Vagina (tissue), 2 donors: ENCODE measurements around the gene RFX1.

Source experiments
- POLR2AphosphoS5 ChIP-seq, 2 donors: sonication (generic); formaldehyde crosslinking; IDR thresholded peaks; one replicate each; pipeline ENCODE4 v1.9.0; 2017; ENCODE audit warnings: antibody characterized with exemption in 2 of 2, mild to moderate bottlenecking in 2 of 2, low read depth in 1 of 2; ENCODE audit not compliant: insufficient read depth in 1 of 2
- TF ChIP-seq, protein P1 (sequence below), 3 experiments: fragments of 450-650 bp in 2 of 3; fragments of 200-600 bp in 1 of 3; sonication (generic) in 1 of 3; IDR thresholded peaks; one replicate each; pipeline ENCODE4 v1.5.1; 2017 to 2019; ENCODE audit warnings: antibody characterized with exemption in 3 of 3, mild to moderate bottlenecking in 2 of 3, moderate library complexity in 2 of 3

DNA sequence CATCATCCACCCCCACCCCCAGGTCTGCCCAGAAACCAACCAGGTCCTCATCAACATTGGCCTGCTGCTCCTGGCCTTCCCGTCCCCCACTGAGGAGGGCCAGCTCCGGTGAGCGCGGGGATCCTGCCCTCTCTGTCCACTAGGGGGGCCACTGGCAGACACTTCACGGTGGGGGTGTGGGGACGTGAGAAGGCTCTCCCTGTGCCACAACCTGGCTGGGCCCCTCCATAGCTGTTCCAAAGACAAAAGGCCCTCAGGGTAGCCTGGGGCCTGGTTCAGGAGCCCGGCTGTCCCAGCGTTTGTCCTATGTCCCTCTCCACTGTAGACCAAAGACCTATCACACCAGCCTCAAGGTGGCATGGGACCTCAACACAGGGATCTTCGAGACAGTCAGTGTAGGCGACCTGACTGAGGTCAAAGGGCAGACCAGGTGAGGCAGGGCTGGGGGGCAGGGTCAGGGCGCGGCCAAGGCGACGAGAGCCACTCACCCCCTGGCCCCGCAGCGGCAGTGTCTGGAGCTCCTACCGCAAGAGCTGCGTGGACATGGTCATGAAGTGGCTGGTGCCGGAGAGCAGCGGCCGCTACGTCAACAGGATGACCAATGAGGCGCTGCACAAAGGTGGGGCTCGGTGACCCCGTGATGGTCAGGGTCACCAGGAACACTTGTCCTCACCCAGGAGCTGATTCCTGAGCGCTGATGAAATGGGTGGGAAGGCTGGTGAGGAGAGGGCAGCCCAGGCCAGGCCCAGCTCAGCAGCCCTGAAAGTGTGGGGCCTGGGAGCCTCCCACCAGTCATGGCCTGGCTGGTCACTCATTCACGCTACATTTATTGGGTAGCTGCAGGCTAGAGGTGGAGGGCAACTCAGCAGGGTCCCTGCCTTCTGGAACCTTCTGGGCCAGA lies 45.9 kb downstream of the RFX1 start:
- TF ChIP-seq, protein P1, sequence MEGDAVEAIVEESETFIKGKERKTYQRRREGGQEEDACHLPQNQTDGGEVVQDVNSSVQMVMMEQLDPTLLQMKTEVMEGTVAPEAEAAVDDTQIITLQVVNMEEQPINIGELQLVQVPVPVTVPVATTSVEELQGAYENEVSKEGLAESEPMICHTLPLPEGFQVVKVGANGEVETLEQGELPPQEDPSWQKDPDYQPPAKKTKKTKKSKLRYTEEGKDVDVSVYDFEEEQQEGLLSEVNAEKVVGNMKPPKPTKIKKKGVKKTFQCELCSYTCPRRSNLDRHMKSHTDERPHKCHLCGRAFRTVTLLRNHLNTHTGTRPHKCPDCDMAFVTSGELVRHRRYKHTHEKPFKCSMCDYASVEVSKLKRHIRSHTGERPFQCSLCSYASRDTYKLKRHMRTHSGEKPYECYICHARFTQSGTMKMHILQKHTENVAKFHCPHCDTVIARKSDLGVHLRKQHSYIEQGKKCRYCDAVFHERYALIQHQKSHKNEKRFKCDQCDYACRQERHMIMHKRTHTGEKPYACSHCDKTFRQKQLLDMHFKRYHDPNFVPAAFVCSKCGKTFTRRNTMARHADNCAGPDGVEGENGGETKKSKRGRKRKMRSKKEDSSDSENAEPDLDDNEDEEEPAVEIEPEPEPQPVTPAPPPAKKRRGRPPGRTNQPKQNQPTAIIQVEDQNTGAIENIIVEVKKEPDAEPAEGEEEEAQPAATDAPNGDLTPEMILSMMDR (IDR thresholded peaks at IDR 0.05), result no peak
- no peak for TF ChIP-seq POLR2AphosphoS5 (IDR thresholded peaks at IDR 0.05; ENCODE audit: insufficient read depth in 1 of 2, low read depth in 1 of 2)
